Astrocyte (in vitro differentiated cells and primary cell): ENCODE measurements around the gene PRXL2B.

ENCODE experiments used
- CTCF ChIP-seq: IDR thresholded peaks from 2 replicates; pipeline ENCODE4 v1.5.1; 2011; ENCODE audit warnings: low read depth, mild to moderate bottlenecking, inconsistent platforms, low read length, moderate library complexity; ENCODE audit not compliant: insufficient read depth
- EZH2 ChIP-seq: IDR thresholded peaks from 2 replicates; pipeline ENCODE4 v1.6.1; 2012; ENCODE audit warnings: mild to moderate bottlenecking, low read length, inconsistent platforms; ENCODE audit not compliant: insufficient read depth

- TF ChIP-seq EZH2 (no peak), CTCF (no peak)
Measured at GRCh38 chr1:2639203-2639602, 52.6 kb downstream of the PRXL2B start.
